Uterus (tissue), 2 donors: ENCODE measurements around the gene EIF2B5.

Experiments used
- CTCF ChIP-seq, 4 experiments: fragments of 200-600 bp in 2 of 4; fragments of 450-650 bp in 2 of 4; sonication (generic) in 2 of 4; IDR thresholded peaks; one replicate each; pipeline ENCODE4 v1.5.1; 2016 to 2019; ENCODE audit warnings: antibody characterized with exemption in 4 of 4, mild to moderate bottlenecking in 2 of 4, moderate library complexity in 1 of 4
- POLR2A ChIP-seq, 2 donors: fragments of 450-650 bp; IDR thresholded peaks; one replicate each; pipeline ENCODE4 v1.6.1; 2016; ENCODE audit warnings: antibody characterized with exemption in 2 of 2, mild to moderate bottlenecking in 1 of 2, moderate library complexity in 1 of 2

- TF ChIP-seq POLR2A (IDR thresholded peaks at IDR 0.05) (peak; percentile 49 to 58), CTCF (IDR thresholded peaks at IDR 0.05) (peak in 1 of 4 experiments; percentile 7)
Measured at GRCh38 chr3:184154885-184155643, 19.9 kb downstream of the EIF2B5 start, which contains the start of gene DVL3.
